Embryonic facial prominence (tissue), 1 donor: ENCODE results near the gene SUMF1.
A peak's percentile ranks its signal among the peaks of the same experiment; 100 is the strongest.

Experiments used
- DNase-seq: peaks from one replicate; pipeline ENCODE4 v3.0.0-alpha.2; 2016; ENCODE audit errors: extremely low spot score

The SUMF1 gene

GRCh38 chr3:4497843-4498324, 30.8 kb upstream of the SUMF1 start:
- no peak for DNase-seq

DNA sequence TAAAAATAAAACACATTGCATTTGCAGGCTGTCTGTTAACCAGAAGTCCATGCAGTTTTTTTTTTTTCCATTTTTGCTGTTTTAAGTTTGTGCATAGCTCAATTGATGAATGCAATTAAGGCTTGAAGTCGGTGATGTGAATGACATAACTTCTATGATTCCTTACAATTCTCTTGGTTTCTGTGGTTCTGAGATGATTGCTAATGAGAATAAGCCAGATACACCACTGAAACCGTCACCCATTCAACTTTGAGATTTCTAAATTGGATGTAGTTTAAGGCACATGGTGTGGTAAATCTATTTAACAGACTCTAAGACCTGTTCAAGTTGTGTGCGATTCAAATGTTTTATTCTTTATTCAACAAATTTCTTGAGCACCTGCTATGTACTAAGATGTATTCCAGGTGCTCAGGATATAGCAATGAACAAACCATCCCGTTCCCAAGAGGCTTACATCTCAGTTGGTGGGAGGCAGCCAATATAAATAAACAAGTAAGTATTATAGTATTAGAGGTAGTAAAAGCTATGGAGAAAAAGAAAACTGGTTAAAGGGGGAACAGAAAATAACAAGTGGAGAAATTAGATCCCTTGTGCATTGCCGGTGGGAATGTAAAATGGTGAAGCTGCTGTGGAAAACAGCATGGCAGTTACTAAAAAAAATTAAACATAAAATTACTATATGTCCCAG, 30.1 kb upstream of the SUMF1 start:
- DNase-seq, result no peak

DNA sequence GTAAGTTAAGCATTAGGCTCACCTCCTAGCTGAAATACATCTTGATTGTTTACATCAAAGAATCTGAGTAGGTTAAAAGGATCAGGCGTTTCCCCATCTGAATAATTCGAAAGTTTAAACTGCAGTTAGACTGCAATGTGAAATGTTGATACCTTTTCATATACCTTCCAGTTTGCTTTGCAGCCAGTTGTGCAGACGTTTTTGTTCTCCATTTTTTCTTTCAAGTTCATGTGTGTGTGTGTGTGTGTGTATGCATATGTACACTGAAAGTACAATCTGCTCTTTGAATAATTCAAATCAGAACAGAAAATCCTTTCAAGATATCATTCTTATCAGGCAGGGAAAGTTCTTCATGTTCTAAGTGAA, 29.0 kb upstream of the SUMF1 start:
- no peak for DNase-seq

- no peak for DNase-seq
Observed at GRCh38 chr3:4495294-4496086, 28.4 kb upstream of the SUMF1 start.

DNA sequence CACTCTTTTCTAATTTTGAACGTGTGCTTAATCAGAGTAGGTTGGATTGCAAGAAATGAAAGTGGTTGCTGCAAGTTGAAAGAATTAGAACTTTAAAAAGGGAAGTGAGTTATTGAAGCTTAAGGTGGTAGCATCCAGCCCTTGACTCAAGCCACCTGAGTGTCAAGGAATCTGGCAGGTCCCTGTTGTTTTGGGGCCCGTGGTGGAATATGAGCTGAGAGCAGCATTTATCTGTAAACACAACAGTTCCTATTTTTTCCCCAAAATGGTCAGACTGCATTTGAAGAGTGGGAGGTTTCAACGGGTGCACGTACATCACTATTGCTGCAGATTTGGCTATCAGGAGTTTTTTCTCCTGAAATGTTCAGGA, 27.8 kb upstream of the SUMF1 start:
- DNase-seq, result no peak

DNA sequence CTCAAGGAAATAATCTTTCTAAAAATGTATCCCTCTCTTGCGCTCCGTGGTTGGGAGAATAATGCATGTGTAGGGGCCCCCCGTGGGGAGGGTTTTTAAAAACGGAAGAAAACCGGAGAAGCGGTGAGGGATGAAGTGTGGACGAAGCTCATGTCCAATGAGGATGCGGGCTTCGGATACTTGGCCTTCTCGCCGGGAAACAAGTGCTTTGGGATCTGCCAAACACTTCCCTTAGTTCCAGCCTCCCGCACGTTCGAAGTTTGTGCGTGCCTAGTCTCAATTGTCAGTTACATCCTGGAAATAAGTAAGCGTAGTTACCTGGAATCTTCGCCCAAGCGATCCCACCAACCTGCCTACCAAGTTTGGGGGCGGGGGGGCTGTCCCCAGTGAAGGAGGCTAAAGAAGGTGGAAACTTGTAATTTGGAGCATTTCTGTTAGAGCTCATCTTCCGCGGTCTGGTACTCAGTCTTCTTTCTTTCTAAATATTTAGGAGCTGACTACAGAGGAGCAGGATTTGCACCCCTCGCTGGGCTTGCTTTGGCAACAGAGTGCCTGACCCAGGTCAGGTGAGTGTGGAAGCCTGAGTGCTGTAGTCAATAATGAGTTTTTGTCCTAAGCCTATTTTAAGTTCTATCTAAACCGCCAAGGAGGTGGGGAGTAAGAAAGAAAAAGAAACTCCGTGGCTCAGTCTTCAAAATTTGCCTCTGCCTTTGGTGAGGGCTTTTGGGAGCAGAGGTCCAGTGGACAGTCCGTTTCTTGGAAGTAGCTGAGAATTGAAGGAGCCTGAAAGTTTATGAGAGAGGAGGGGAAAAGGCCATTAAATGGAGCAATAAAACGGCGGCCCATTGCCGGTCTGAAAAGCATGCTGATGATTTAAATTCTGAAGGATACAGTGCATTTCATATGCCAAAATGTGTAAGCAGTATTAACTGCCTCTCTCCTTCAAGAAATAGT, 27.1 kb upstream of the SUMF1 start:
- DNase-seq, result no peak

GRCh38 chr3:4493014-4493940, 26.2 kb upstream of the SUMF1 start, which contains the start of gene ITPR1:
ITPR1 (plus strand) TSS chr3:4493348; CDS start chr3:4516492, 23,144 bp downstream.
- DNase-seq, result peak; percentile 98

DNA sequence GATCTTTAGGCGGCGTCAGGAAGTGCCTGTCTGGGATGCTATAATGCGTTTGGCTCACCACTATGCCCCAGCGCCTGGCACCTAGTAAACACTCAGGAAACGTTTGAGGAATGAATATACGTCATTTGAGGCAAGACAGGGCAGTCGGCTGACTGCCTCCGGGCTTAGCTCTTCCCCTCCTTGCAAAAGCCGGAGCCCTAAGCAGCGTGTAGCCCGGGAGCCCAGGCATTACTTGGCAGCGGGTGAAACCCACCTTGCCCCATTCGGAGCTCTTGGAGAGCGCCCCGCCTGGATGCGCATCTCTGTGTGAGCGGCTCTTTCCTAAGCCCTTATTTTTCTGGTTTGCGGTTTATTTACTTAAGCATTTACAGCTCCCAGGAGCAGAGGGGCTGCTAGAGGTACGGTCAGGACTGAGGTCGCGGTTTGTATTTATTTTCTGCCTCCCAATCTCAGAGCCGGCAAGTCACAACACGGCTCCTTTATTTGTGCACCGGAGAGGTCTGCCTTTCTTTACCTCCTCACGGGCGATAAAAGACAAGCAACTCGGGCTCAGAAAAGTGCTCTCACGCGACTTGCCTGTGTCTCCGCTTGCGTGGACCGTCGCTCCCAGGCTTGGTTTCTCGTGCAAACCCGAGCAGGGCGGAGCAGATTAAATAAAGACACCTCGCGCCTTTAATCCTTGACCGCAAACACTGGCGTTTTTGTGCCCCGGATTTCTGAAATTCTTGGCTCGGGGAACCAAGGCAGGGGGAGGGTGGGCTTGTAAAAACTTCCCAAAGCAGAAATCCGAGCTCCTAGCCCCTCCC, 25.3 kb upstream of the SUMF1 start:
- peak; percentile 35 for DNase-seq

DNA sequence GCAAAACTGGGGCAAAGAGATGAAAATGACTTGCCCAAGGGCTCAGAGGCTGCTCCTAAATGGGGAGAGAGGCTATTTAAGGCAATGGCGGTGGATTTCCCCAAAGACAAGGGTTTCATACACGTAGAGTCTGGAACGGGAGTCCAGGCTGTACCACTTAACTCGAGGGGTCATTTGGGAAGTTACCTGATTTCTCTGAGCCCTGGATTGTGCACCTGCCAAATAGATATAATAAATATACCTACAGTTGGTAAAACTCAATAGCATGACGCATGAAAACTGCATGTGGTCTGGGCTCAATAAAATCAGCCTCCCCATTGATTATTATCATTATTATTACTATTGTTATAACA, 24.8 kb upstream of the SUMF1 start:
- DNase-seq, result no peak

DNA sequence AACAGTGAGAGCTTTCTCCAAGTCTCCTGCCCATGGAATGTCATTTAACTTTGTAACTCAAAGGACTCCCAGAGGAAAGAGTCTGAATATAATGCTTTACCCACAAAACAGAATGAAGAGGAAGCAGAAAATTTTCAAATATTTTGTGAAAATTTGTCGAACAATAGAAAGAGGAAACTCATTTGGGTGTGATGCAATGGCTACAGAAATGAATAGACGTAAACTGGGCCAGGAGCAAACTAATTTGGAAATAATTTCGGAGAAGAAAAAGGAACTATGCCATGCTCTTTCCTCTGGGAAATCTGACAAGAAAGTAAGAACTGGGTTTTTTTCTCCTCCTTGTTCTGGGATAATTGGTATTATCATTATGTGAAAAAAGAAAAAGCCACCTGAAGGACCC, 11.2 kb upstream of the SUMF1 start:
- no peak for DNase-seq

DNA sequence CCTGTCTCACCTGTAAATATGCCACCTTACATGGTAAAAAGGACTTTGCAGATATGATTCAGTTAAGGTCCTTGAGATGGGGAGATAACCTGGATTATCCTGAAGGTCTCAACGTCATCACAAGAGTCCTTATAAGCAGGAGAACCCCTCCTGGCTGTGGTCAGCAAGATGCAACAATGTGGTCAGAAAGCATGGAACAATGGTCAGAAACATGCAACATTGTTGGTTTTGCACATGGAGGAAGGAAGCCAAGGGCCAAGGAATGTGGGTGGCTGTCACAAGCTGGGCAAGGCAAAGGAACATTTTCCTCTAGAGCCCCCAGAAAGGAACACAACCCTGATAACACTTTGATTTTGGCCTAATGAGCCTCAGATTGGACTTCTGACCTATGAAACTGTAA, 9.4 kb upstream of the SUMF1 start:
- no peak for DNase-seq

DNA sequence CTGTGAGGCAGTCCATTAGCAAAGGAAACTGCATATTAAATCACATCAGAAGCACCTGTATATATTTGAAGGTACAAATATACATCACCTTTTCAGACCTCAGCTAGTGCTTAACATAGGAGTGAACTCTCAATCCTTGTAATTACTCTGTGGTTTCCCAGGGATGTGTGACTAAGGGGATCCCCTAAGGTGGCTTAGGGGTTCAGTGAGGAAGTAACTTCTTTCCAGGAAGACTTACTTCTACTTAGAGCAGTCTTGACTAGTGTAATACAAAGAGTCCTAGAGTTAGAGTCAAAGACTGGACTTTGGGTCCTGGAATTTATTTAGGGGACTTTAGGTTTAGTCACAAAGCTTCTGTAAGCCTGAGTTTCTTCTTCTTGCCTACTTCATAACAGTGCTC, 8.7 kb upstream of the SUMF1 start:
- no peak for DNase-seq

GRCh38 chr3:4474683-4475490, 7.8 kb upstream of the SUMF1 start:
- no peak for DNase-seq

- DNase-seq, result no peak
Observed at GRCh38 chr3:4472766-4473165, 5.7 kb upstream of the SUMF1 start.

- DNase-seq, result no peak
Observed at GRCh38 chr3:4472312-4472711, 5.2 kb upstream of the SUMF1 start.

DNA sequence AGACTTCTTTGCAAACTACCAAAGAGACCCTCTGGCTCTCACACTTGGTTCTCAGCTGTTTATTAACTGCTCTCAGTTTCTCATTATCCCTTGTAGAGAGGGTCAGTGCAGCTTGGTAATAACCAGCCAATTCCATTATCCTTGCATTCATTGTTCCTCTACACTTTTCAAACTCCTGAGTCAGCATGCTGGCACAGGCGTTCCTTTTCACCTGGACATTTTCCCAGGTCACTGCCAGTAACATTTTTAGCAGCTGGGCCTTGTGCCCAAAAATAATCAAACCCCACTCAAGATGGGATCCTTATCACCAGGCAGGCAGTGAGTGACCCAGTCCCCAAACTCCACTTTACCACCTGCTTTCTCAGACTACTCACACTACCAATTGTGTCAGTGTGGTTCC, 4.8 kb upstream of the SUMF1 start:
- no peak for DNase-seq

GRCh38 chr3:4467522-4467867, 426 bp upstream of the SUMF1 start:
- DNase-seq, result no peak

GRCh38 chr3:4464576-4464975, 2.5 kb downstream of the SUMF1 start:
- DNase-seq, result no peak

GRCh38 chr3:4462369-4463040, 4.6 kb downstream of the SUMF1 start:
- DNase-seq, result no peak
